CD4-positive, CD25-positive, alpha-beta regulatory T cell (primary cell): ENCODE data around the gene SIRT2. TPM values are rescaled to one million over a fixed set of nuclear protein-coding genes. Genes with fewer than 3 reads are reported as not detected.
"Not testable (repeated sequence)": the region's sequence is repeated elsewhere in the genome, so short reads cannot be mapped to it uniquely, and the experiment has no call there.

Experiments
- ATAC-seq, 2 donors: fragments of 150-1000 bp; cut with Tn5 transposase; one replicate each; pipeline ENCODE4 v1.10.0; 2021; ENCODE audit warnings: low read depth in 2 of 2, moderate number of reproducible peaks in 2 of 2, moderate library complexity in 1 of 2
- DNase-seq, 3 donors: peaks; one replicate each; pipeline versions ENCODE4 v3.0.0 to v3.0.0-alpha.2; 2012 to 2022; ENCODE audit warnings: mixed read lengths in 1 of 3
- H3K27ac ChIP-seq: one replicate; pipeline ENCODE4 v1.7.0; 2013; ENCODE audit warnings: mild to moderate bottlenecking, low read length; ENCODE audit not compliant: insufficient read depth, poor library complexity, severe bottlenecking
- H3K27me3 ChIP-seq: one replicate; pipeline ENCODE4 v1.7.0; 2013; ENCODE audit warnings: low read length; ENCODE audit not compliant: control insufficient read depth, insufficient read depth
- H3K36me3 ChIP-seq: one replicate; pipeline ENCODE4 v1.7.0; 2013; ENCODE audit warnings: mild to moderate bottlenecking, low read length, moderate library complexity; ENCODE audit not compliant: control insufficient read depth, insufficient read depth
- H3K4me1 ChIP-seq: 2 replicates; pipeline ENCODE4 v1.7.0; 2013; ENCODE audit warnings: mild to moderate bottlenecking, low read length; ENCODE audit not compliant: insufficient read depth, control insufficient read depth, poor library complexity, severe bottlenecking
- H3K4me3 ChIP-seq: one replicate; pipeline ENCODE4 v1.7.0; 2013; ENCODE audit warnings: low read depth, mild to moderate bottlenecking, low read length, moderate library complexity
- H3K9me3 ChIP-seq, 2 experiments: 1 replicate in 1 of 2; 2 replicates in 1 of 2; pipeline ENCODE4 v1.7.0; 2013; ENCODE audit warnings: low read length in 2 of 2, mild to moderate bottlenecking in 1 of 2, moderate library complexity in 1 of 2; ENCODE audit not compliant: control insufficient read depth in 2 of 2
- H3K27ac Mint-ChIP-seq, 3 donors: one replicate each; pipeline ENCODE4 v1.8.0; 2020 to 2022; ENCODE audit warnings: mild to moderate bottlenecking in 3 of 3, mixed read lengths in 3 of 3, moderate library complexity in 2 of 3
- H3K27me3 Mint-ChIP-seq: one replicate; pipeline ENCODE4 v1.8.0; 2022; ENCODE audit warnings: mild to moderate bottlenecking, mixed read lengths
- H3K36me3 Mint-ChIP-seq: one replicate; pipeline ENCODE4 v1.8.0; 2020; ENCODE audit warnings: mixed read lengths
- H3K4me1 Mint-ChIP-seq, 4 donors: one replicate each; pipeline ENCODE4 v1.8.0; 2020 to 2022; ENCODE audit warnings: mixed read lengths in 4 of 4, mild to moderate bottlenecking in 1 of 4
- H3K4me3 Mint-ChIP-seq, 4 donors: one replicate each; pipeline ENCODE4 v1.8.0; 2020 to 2022; ENCODE audit warnings: mild to moderate bottlenecking in 4 of 4, mixed read lengths in 4 of 4, moderate library complexity in 3 of 4
- H3K9me3 Mint-ChIP-seq, 7 donors: one replicate each; pipeline ENCODE4 v1.8.0; 2020 to 2022; ENCODE audit warnings: mixed read lengths in 7 of 7, mild to moderate bottlenecking in 3 of 7, moderate library complexity in 2 of 7
- polyA plus RNA-seq, 4 donors: library from polyadenylated mRNA; unstranded; fragments of 300-500 nt; fragmentation: Illumina TruSeq; gene quantifications; one replicate each; pipeline ENCODE4 v1.2.3, GENCODE V29; 2021
- total RNA-seq: library from RNA; stranded (reverse); gene quantifications from one replicate; pipeline ENCODE4 v1.2.3, GENCODE V29; 2022

Gene SIRT2
- total RNA-seq (78.4 TPM), polyA plus RNA-seq (10 to 100 TPM; 33.8 to 52.0 (median 44.3) TPM)

- H3K27ac ChIP-seq = peak within 1 kb of the TSS; percentile 99
- no peaks in the 10 kb centered on the region for H3K9me3 ChIP-seq
- Mint-ChIP-seq H3K9me3 (peaks cover 0 to 1% (median 0%) of the 10 kb centered on the region in 7 donors), H3K4me3 (peak within 1 kb of the TSS; percentile 91 to 99 (median 95)), H3K27me3 (no peaks in the 10 kb centered on the region), H3K4me1 (peaks cover 6 to 64% (median 33%) of the 10 kb centered on the region in 4 donors), H3K36me3 (peaks cover 9% of the 10 kb centered on the region), H3K27ac (peak within 1 kb of the TSS; percentile 95 to 99 (median 97))
- no peaks in the 10 kb centered on the region for H3K27me3 ChIP-seq
- ATAC-seq (peak; percentile 92 to 93), DNase-seq (peak; percentile 99 to 100 (median 100))
- H3K4me1 ChIP-seq = peaks cover 32% of the 10 kb centered on the region
- H3K36me3 ChIP-seq = peaks cover 3% of the 10 kb centered on the region
- peak within 1 kb of the TSS; percentile 92 for H3K4me3 ChIP-seq
These were observed at the start of gene SIRT2, which contains the start of gene NFKBIB for GRCh38 chr19:38899447-38900201. TSS of gene SIRT2 (minus strand) at chr19:38899618. CDS start at chr19:38899521, 97 bp downstream. TSS of gene NFKBIB (plus strand) at chr19:38899969. CDS start at chr19:38900033, 64 bp downstream.

DNA sequence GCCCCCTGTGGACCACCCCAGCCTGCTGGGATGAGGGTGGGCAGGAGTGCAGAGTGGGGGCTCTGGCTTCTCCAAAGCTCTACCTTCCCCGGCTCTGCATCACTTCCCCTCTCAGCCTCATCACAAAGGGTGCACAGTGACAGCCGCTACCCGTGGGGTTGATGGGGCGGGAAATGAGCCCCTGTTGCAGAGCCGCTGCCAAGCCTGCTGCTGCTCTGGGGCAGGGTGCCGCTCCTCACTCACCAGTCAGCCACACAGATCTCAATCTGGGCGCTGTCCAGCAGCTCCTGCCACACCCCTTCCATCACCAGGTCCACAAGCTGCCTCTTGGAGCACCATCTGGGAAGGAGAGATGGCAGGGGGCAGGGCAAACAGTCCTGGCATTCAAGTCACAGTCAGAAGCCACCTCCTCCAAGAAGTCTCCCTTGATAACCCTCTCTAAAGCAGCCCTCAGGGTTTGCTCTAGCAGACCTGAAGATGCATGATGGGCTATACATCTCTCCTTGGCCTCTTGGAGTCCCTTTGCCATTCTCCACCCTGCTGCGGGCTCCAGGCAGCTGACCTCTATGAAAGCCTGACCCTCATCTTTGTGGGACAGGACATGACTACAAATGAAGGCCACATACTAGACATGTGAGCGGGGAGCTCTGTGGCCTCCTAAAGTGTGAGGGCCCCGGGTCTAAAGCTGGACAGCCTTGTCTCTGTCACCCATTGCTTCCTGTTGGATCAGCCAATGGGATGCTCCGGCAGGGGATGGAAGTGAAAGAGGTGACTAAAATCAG is 47.0 kb upstream of the SIRT2 start:
- peaks cover 11% of the 10 kb centered on the region for H3K27me3 Mint-ChIP-seq

GRCh38 chr19:38945562-38946228 is 46.3 kb upstream of the SIRT2 start:
- peaks cover 16% of the 10 kb centered on the region for H3K4me1 ChIP-seq
- Mint-ChIP-seq H3K4me3 (no peak overlapping the region), H3K27me3 (peaks cover 11% of the 10 kb centered on the region), H3K36me3 (peaks cover 3% of the 10 kb centered on the region), H3K4me1 (peaks cover 0 to 19% (median 5%) of the 10 kb centered on the region in 4 donors), H3K27ac (no peak overlapping the region), H3K9me3 (peaks cover 0 to 1% (median 0%) of the 10 kb centered on the region in 7 donors)
- H3K36me3 ChIP-seq = no peaks in the 10 kb centered on the region
- no peak for ATAC-seq
- H3K4me3 ChIP-seq = no peak overlapping the region
- no peaks in the 10 kb centered on the region for H3K27me3 ChIP-seq
- H3K27ac ChIP-seq = no peak overlapping the region
- no peak for DNase-seq
- no peaks in the 10 kb centered on the region for H3K9me3 ChIP-seq

More for the DNA sequence above, 47.0 kb upstream of the SIRT2 start:
- no peaks in the 10 kb centered on the region for H3K36me3 Mint-ChIP-seq
- ATAC-seq = no peak
- H3K4me3 Mint-ChIP-seq = peak overlapping the region in 1 of 4 donors; percentile 10
- DNase-seq = no peak
- no peaks in the 10 kb centered on the region for H3K9me3 Mint-ChIP-seq
- H3K27ac Mint-ChIP-seq = no peak overlapping the region
- H3K4me1 Mint-ChIP-seq = peaks cover 0 to 15% (median 3%) of the 10 kb centered on the region in 4 donors
- Histone ChIP-seq H3K9me3 (no peaks in the 10 kb centered on the region), H3K27me3 (no peaks in the 10 kb centered on the region), H3K4me1 (peaks cover 16% of the 10 kb centered on the region), H3K36me3 (no peaks in the 10 kb centered on the region), H3K4me3 (no peak overlapping the region), H3K27ac (no peak overlapping the region)

DNA sequence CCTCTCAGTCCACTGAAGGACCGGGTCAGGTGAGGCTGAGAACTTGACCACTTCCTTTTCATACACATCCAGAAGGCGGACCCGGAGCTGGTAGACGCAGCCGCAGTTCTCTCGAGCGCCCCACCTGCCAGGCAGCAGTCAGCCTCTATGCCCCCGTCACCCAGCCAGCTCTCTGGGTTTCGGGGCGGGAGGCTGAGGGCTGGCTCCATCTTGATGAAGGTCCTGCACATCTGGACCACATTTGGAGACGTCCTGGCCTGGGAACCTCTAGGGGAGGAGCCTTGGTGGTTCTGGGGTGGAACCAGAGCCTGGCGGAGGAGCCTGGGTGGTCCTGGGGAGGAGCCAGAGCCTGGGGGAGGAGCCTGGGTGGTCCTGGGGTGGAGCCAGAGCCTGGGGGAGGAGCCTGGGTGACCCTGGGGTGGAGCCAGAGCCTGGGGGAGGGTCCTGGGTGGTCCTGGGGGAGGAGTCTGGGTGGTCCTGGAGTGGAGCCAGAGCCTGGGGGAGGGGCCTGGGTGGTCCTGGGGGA is 45.6 kb upstream of the SIRT2 start:
- H3K4me1 Mint-ChIP-seq = peaks cover 0 to 20% (median 8%) of the 10 kb centered on the region in 4 donors
- no peak overlapping the region for H3K27ac Mint-ChIP-seq
- peaks cover 3% of the 10 kb centered on the region for H3K36me3 Mint-ChIP-seq
- Histone ChIP-seq H3K27me3 (no peaks in the 10 kb centered on the region), H3K4me3 (no peak overlapping the region), H3K4me1 (peaks cover 10% of the 10 kb centered on the region), H3K9me3 (no peaks in the 10 kb centered on the region), H3K36me3 (no peaks in the 10 kb centered on the region), H3K27ac (no peak overlapping the region)
- peaks cover 0 to 1% (median 0%) of the 10 kb centered on the region in 7 donors for H3K9me3 Mint-ChIP-seq
- DNase-seq = no peak
- no peak for ATAC-seq
- H3K27me3 Mint-ChIP-seq = peaks cover 11% of the 10 kb centered on the region
- H3K4me3 Mint-ChIP-seq = no peak overlapping the region

DNA sequence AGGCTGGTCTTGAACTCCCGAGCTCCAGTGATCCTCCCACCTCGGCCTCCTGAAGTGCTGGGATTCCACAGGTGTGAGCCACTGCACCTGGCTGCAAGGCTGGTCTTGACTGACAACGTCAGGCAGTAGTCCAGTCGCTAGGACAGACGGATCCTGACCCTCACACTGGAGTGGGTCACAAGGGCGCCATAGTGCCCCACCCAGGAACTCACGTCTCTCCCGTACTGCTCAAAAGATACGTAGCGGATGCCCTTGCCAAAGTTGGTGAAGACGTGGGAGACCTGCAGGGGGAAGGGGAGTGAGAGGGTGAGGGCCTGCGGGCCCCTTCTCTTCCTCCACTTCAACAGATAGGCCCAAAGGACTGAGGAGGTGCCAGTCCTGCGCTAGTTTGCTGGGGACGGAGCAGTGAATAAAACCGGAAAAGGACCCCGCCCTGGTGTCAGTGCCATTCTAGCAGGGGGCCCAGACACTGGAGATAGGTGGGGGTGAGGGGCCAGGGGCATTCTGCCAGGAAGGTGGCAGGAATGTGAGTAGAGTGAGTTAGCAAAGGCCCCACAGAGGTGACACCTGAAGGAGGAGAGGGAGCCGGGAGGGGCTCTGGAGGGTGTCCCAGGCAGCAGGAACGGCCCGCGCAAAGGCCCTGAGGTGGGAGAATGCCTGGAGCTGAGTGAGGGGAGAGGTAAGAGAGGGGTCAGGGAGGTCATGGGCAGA is 43.2 kb upstream of the SIRT2 start:
- no peak for ATAC-seq
- H3K4me1 ChIP-seq = peaks cover 5% of the 10 kb centered on the region
- H3K4me3 ChIP-seq = no peak overlapping the region
- H3K27ac Mint-ChIP-seq = no peak overlapping the region
- peaks cover 0 to 17% (median 8%) of the 10 kb centered on the region in 4 donors for H3K4me1 Mint-ChIP-seq
- no peak for DNase-seq
- H3K36me3 ChIP-seq = no peaks in the 10 kb centered on the region
- peaks cover 0 to 1% (median 0%) of the 10 kb centered on the region in 7 donors for H3K9me3 Mint-ChIP-seq
- no peak overlapping the region for H3K27ac ChIP-seq
- H3K9me3 ChIP-seq = no peaks in the 10 kb centered on the region
- peaks cover 5% of the 10 kb centered on the region for H3K27me3 Mint-ChIP-seq
- no peaks in the 10 kb centered on the region for H3K27me3 ChIP-seq
- H3K36me3 Mint-ChIP-seq = peaks cover 3% of the 10 kb centered on the region
- H3K4me3 Mint-ChIP-seq = no peak overlapping the region

DNA sequence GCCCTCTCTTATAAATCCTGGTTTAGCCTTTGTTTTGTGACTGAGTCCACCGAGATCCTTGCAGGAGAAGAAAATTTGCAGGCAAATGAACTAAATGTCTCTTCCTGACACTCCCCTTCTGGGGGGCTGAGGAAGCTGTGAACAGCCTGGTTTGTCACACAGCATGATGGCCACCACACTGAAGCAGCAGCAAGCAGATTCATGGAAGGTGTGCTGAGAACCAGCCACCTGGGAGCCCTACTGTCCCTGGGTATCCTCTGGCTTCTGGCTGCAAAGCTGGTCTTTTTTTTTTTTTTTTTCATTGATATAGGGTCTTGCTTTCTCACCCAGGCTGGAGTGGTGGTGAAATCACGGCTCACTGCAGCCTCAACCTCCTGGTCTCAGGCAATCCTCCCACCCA is 42.6 kb upstream of the SIRT2 start:
- no peak overlapping the region for H3K4me3 ChIP-seq
- H3K4me1 Mint-ChIP-seq = peaks cover 0 to 17% (median 8%) of the 10 kb centered on the region in 4 donors
- H3K4me1 ChIP-seq = peaks cover 5% of the 10 kb centered on the region
- peaks cover 5% of the 10 kb centered on the region for H3K27me3 Mint-ChIP-seq
- H3K27me3 ChIP-seq = no peaks in the 10 kb centered on the region
- H3K4me3 Mint-ChIP-seq = no peak overlapping the region
- no peak overlapping the region for H3K27ac ChIP-seq
- ATAC-seq (no peak), DNase-seq (no peak)
- H3K9me3 Mint-ChIP-seq = peaks cover 0 to 1% (median 0%) of the 10 kb centered on the region in 7 donors
- H3K36me3 ChIP-seq = no peaks in the 10 kb centered on the region
- H3K36me3 Mint-ChIP-seq = peaks cover 3% of the 10 kb centered on the region
- H3K9me3 ChIP-seq = no peaks in the 10 kb centered on the region
- peak overlapping the region in 1 of 3 donors; percentile 49 for H3K27ac Mint-ChIP-seq

GRCh38 chr19:38941466-38941865 is 42.0 kb upstream of the SIRT2 start:
- not testable (repeated sequence) for H3K27me3 ChIP-seq, DNase-seq, ATAC-seq, H3K9me3 ChIP-seq, H3K4me3 Mint-ChIP-seq, H3K36me3 Mint-ChIP-seq, H3K9me3 Mint-ChIP-seq, H3K27me3 Mint-ChIP-seq, H3K27ac ChIP-seq, H3K36me3 ChIP-seq, H3K4me3 ChIP-seq, H3K4me1 ChIP-seq
- H3K27ac Mint-ChIP-seq = peak overlapping the region in 1 of 3 donors; percentile 49
- peaks cover 0 to 17% (median 8%) of the 10 kb centered on the region in 4 donors for H3K4me1 Mint-ChIP-seq
